ENCODE data around the gene SLC1A2. TPM values are rescaled to one million over a fixed set of nuclear protein-coding genes. Genes with fewer than 3 reads are reported as not detected.

Gene SLC1A2
- total and polyA plus RNA-seq, 3 donors from 2014 or later: 0.74 to 7.5 (median 1.1) TPM

- Histone ChIP-seq H3K36me3 (ENCODE audit: low read depth, missing control alignments) (no peaks in the 10 kb centered on the region), H3K9me3 (no peaks in the 10 kb centered on the region), H3K27me3 (no peaks in the 10 kb centered on the region), H3K4me3 (no peak overlapping the region), H3K27ac (no peak overlapping the region), H3K4me1 (no peaks in the 10 kb centered on the region)
- intact Hi-C loops (cut with DNase I; ENCODE audit: low total_unique reads): no loop called here
- no peak for TF ChIP-seq POLR2A (IDR thresholded peaks at IDR 0.05)
- TF ChIP-seq, protein P1, sequence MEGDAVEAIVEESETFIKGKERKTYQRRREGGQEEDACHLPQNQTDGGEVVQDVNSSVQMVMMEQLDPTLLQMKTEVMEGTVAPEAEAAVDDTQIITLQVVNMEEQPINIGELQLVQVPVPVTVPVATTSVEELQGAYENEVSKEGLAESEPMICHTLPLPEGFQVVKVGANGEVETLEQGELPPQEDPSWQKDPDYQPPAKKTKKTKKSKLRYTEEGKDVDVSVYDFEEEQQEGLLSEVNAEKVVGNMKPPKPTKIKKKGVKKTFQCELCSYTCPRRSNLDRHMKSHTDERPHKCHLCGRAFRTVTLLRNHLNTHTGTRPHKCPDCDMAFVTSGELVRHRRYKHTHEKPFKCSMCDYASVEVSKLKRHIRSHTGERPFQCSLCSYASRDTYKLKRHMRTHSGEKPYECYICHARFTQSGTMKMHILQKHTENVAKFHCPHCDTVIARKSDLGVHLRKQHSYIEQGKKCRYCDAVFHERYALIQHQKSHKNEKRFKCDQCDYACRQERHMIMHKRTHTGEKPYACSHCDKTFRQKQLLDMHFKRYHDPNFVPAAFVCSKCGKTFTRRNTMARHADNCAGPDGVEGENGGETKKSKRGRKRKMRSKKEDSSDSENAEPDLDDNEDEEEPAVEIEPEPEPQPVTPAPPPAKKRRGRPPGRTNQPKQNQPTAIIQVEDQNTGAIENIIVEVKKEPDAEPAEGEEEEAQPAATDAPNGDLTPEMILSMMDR (IDR thresholded peaks at IDR 0.05): no peak
- 71 to 74% methylated on average over 1 of the region's 1 CpG for WGBS, 2 donors
- no peak for DNase-seq
These were observed 212.7 kb downstream of the SLC1A2 start for GRCh38 chr11:35206616-35207015.

GRCh38 chr11:35204614-35205013, 214.7 kb downstream of the SLC1A2 start:
- DNase-seq: no peak
- intact Hi-C loops (cut with DNase I; ENCODE audit: low total_unique reads): no loop called here
- 76 to 79% methylated on average over 5 of the region's 5 CpGs for whole genome bisulfite sequencing, 2 donors
- Histone ChIP-seq H3K27me3 (no peaks in the 10 kb centered on the region), H3K27ac (no peak overlapping the region), H3K9me3 (no peaks in the 10 kb centered on the region), H3K4me3 (no peak overlapping the region), H3K4me1 (no peaks in the 10 kb centered on the region), H3K36me3 (ENCODE audit: low read depth, missing control alignments) (no peaks in the 10 kb centered on the region)
- TF ChIP-seq, protein P1 (IDR thresholded peaks at IDR 0.05): no peak
- no peak for TF ChIP-seq POLR2A (IDR thresholded peaks at IDR 0.05)

Small RNA genes within 50 kb of the gene (small RNA-seq; reads per million reads assigned to genes)
- 0.82 to 1.2 reads per million in 2 donors for gene AC090625.1

Other genes starting within 250 kb of the SLC1A2 start
- 1 to 10 TPM in 1 of 2 donors, under 1 TPM in 1; 0.55 to 1.5 TPM for gene PAMR1, start 106.1 kb upstream of the SLC1A2 start, total RNA-seq
- 13.2 TPM for gene PAMR1, start 106.1 kb upstream of the SLC1A2 start, polyA plus RNA-seq (ENCODE audit: insufficient read depth, low read depth, low replicate concordance)
- 1 to 10 TPM; 2.8 to 5.1 TPM for gene FJX1, start 198.9 kb upstream of the SLC1A2 start, total RNA-seq
- gene FJX1, start 198.9 kb upstream of the SLC1A2 start, polyA plus RNA-seq (ENCODE audit: insufficient read depth, low read depth, low replicate concordance): 2.0 TPM
- 10 to 100 TPM; 37.1 to 42.3 TPM for gene TRIM44, start 243.2 kb upstream of the SLC1A2 start, total RNA-seq
- gene TRIM44, start 243.2 kb upstream of the SLC1A2 start, polyA plus RNA-seq (ENCODE audit: insufficient read depth, low read depth, low replicate concordance): 41.6 TPM